H1 (cell line): ENCODE results near the gene REG4. TPM values are rescaled to one million over a fixed set of nuclear protein-coding genes. Genes with fewer than 3 reads are reported as not detected.

Experiments used
- CTCF ChIA-PET: fragments of 300-600 bp; sonication (Branson Sonifier 250); formaldehyde crosslinking; loops from one replicate; lab custom pipeline; 2021; ENCODE audit not compliant: partially characterized antibody; lab: Charles Lee
- POLR2A ChIA-PET: fragments of 300-600 bp; sonication (Branson Sonifier 250); formaldehyde crosslinking; loops from one replicate; lab custom pipeline; 2021; ENCODE audit warnings: inconsistent platforms; ENCODE audit not compliant: partially characterized antibody; lab: Charles Lee
- DNase-seq, 2 experiments: peaks; one replicate each; pipeline versions ENCODE4 v3.0.0 to v3.0.0-alpha.2; 2010 to 2022; ENCODE audit warnings: low spot score in 2 of 2, low read depth in 1 of 2, mixed read lengths in 1 of 2
- FAIRE-seq: peaks from 2 replicates; lab custom pipeline; 2011; peaks lifted over from hg19 to GRCh38; lab: Jason Lieb, UNC
- H2AFZ ChIP-seq: 2 replicates; pipeline ENCODE4 v1.8.1; 2012; ENCODE audit warnings: low read length, inconsistent platforms
- H2AK5ac ChIP-seq: 2 replicates; pipeline ENCODE4 v1.6.1; 2013; ENCODE audit warnings: low read depth, low read length
- H2BK120ac ChIP-seq: replicated peaks from 2 replicates; pipeline ENCODE3; 2013; ENCODE audit warnings: low read depth, low read length, inconsistent platforms
- H2BK12ac ChIP-seq: 2 replicates; pipeline ENCODE4 v1.6.1; 2013; ENCODE audit warnings: low read depth, low read length
- H2BK15ac ChIP-seq: 2 replicates; pipeline ENCODE4 v1.6.1; 2013; ENCODE audit warnings: low read length
- H2BK20ac ChIP-seq: 2 replicates; pipeline ENCODE4 v1.6.1; 2013; ENCODE audit warnings: low read length
- H2BK5ac ChIP-seq: 2 replicates; pipeline ENCODE4 v1.6.1; 2013; ENCODE audit warnings: low read depth, low read length
- H3K14ac ChIP-seq: 2 replicates; pipeline ENCODE4 v1.6.1; 2013; ENCODE audit warnings: inconsistent platforms; ENCODE audit not compliant: insufficient read length
- H3K18ac ChIP-seq: 2 replicates; pipeline ENCODE4 v1.6.1; 2013; ENCODE audit warnings: low read length; ENCODE audit errors: extremely low read depth
- H3K23ac ChIP-seq: 2 replicates; pipeline ENCODE4 v1.6.1; 2013; ENCODE audit warnings: inconsistent platforms; ENCODE audit not compliant: insufficient read length
- H3K23me2 ChIP-seq: 2 replicates; pipeline ENCODE4 v1.6.1; 2013; ENCODE audit warnings: low read depth, low read length
- H3K27ac ChIP-seq: 2 replicates; pipeline ENCODE4 v1.6.1; 2011; ENCODE audit warnings: low read depth, low read length, inconsistent platforms
- H3K27me3 ChIP-seq, 4 experiments: replicated peaks in 1 of 4; 1 replicate in 1 of 4; 2 replicates in 3 of 4; pipeline versions ENCODE4 v1.6.1 to v1.8.1; 2011 to 2013; ENCODE audit warnings: low read length in 3 of 4, mild to moderate bottlenecking in 3 of 4, inconsistent platforms in 2 of 4, mixed read lengths in 2 of 4, moderate library complexity in 1 of 4; ENCODE audit not compliant: control insufficient read depth in 3 of 4, insufficient read depth in 3 of 4; ENCODE audit errors: extremely low read depth in 1 of 4
- H3K36me3 ChIP-seq, 4 experiments: 2 replicates each; pipeline versions ENCODE4 v1.6.1 to v1.8.1; 2011 to 2013; ENCODE audit warnings: mild to moderate bottlenecking in 4 of 4, low read length in 3 of 4, moderate library complexity in 2 of 4, control low read depth in 1 of 4, inconsistent platforms in 1 of 4; ENCODE audit not compliant: insufficient read depth in 4 of 4, control insufficient read depth in 2 of 4
- H3K4ac ChIP-seq: replicated peaks from 2 replicates; pipeline ENCODE3; 2013; ENCODE audit warnings: low read length, low read depth, mixed read lengths, inconsistent platforms; ENCODE audit not compliant: insufficient read length
- H3K4me1 ChIP-seq, 4 experiments: replicated peaks in 1 of 4; 1 replicate in 1 of 4; 2 replicates in 3 of 4; pipeline versions ENCODE4 v1.6.1 to v1.8.1; 2011 to 2013; ENCODE audit warnings: low read length in 3 of 4, inconsistent platforms in 2 of 4, mixed read lengths in 1 of 4; ENCODE audit not compliant: insufficient read depth in 4 of 4, control insufficient read depth in 3 of 4
- H3K4me2 ChIP-seq, 2 experiments: 2 replicates each; pipeline versions ENCODE4 v1.6.1 to v1.8.1; 2011 to 2013; ENCODE audit warnings: low read depth in 2 of 2, low read length in 2 of 2, control low read depth in 1 of 2, inconsistent platforms in 1 of 2, mild to moderate bottlenecking in 1 of 2; ENCODE audit not compliant: insufficient read depth in 1 of 2
- H3K4me3 ChIP-seq, 4 experiments: fragments of 200-600, 300-600 bp in 1 of 4; sonication (generic), shearing (Covaris generic), sonication (Bioruptor Twin) in 1 of 4; 2 replicates each; pipeline versions ENCODE4 v1.5.1 to v1.8.1; 2011 to 2016; ENCODE audit warnings: low read length in 4 of 4, low read depth in 3 of 4, control low read depth in 2 of 4, inconsistent platforms in 2 of 4, mild to moderate bottlenecking in 2 of 4, mixed read lengths in 1 of 4, moderate library complexity in 1 of 4; ENCODE audit not compliant: insufficient read depth in 2 of 4; ENCODE audit errors: extremely low read depth in 1 of 4
- H3K56ac ChIP-seq: replicated peaks from 2 replicates; pipeline ENCODE3; 2013; ENCODE audit warnings: low read depth, mild to moderate bottlenecking, mixed read lengths, low read length, inconsistent platforms; ENCODE audit not compliant: insufficient read length
- H3K79me1 ChIP-seq: 2 replicates; pipeline ENCODE4 v1.6.1; 2013; ENCODE audit warnings: low read depth, low read length, control low read depth
- H3K79me2 ChIP-seq, 2 experiments: 2 replicates each; pipeline versions ENCODE4 v1.6.1 to v1.8.1; 2012 to 2013; ENCODE audit warnings: low read length in 2 of 2, mild to moderate bottlenecking in 2 of 2, inconsistent platforms in 1 of 2; ENCODE audit not compliant: insufficient read depth in 2 of 2, control insufficient read depth in 1 of 2
- H3K9ac ChIP-seq, 4 experiments: replicated peaks in 1 of 4; 1 replicate in 1 of 4; 2 replicates in 3 of 4; pipeline versions ENCODE4 v1.6.1 to v1.8.1; 2011 to 2013; ENCODE audit warnings: low read depth in 3 of 4, low read length in 3 of 4, control low read depth in 2 of 4, mild to moderate bottlenecking in 2 of 4, moderate library complexity in 2 of 4, inconsistent platforms in 1 of 4; ENCODE audit errors: extremely low read depth in 1 of 4
- H3K9me3 ChIP-seq, 2 experiments: 2 replicates each; pipeline versions ENCODE4 v1.6.1 to v1.8.1; 2012 to 2013; ENCODE audit warnings: mild to moderate bottlenecking in 2 of 2, moderate library complexity in 2 of 2, control low read depth in 1 of 2, inconsistent platforms in 1 of 2, low read depth in 1 of 2, low read length in 1 of 2, mixed read lengths in 1 of 2; ENCODE audit not compliant: insufficient read depth in 2 of 2
- H4K20me1 ChIP-seq, 2 experiments: replicated peaks in 1 of 2; 2 replicates each; pipeline versions ENCODE3 to v1.8.1; 2011 to 2013; ENCODE audit warnings: inconsistent platforms in 2 of 2, low read length in 2 of 2, mild to moderate bottlenecking in 1 of 2; ENCODE audit not compliant: insufficient read depth in 2 of 2, control insufficient read depth in 1 of 2
- H4K5ac ChIP-seq: 2 replicates; pipeline ENCODE4 v1.6.1; 2013; ENCODE audit warnings: low read length, low read depth, mixed read lengths, inconsistent platforms; ENCODE audit not compliant: insufficient read length
- H4K8ac ChIP-seq: 2 replicates; pipeline ENCODE4 v1.8.0; 2013; ENCODE audit warnings: mild to moderate bottlenecking, moderate library complexity, low read length, inconsistent platforms; ENCODE audit not compliant: insufficient read depth; ENCODE audit errors: extremely low read depth
- H4K91ac ChIP-seq: replicated peaks from 2 replicates; pipeline ENCODE3; 2013; ENCODE audit warnings: low read length, mixed read lengths, inconsistent platforms; ENCODE audit not compliant: insufficient read length
- CBX8 ChIP-seq: fragments of 300-800, 300-1000 bp; sonication (generic); IDR thresholded peaks from 2 replicates; pipeline ENCODE4 v1.7.1; 2016; ENCODE audit warnings: low read depth, low read length, borderline replicate concordance
- CREB1 ChIP-seq: IDR thresholded peaks from 2 replicates; pipeline ENCODE4 v1.6.1; 2012; ENCODE audit warnings: inconsistent platforms
- EGR1 ChIP-seq: IDR thresholded peaks from 2 replicates; pipeline ENCODE4 v1.6.1; 2011; ENCODE audit warnings: low read depth, low read length, borderline replicate concordance
- JUND ChIP-seq: IDR thresholded peaks from 2 replicates; pipeline ENCODE4 v1.6.1; 2011; ENCODE audit warnings: mild to moderate bottlenecking, improper control_type of control experiment, low read length
- SIN3A ChIP-seq, 2 experiments: IDR thresholded peaks in 1 of 2; conservative IDR thresholded peaks in 1 of 2; 2 replicates each; pipeline ENCODE4 v1.6.1; 2011 to 2012; ENCODE audit warnings: low read length in 2 of 2, improper control_type of control experiment in 1 of 2, low read depth in 1 of 2, mild to moderate bottlenecking in 1 of 2
- SP2 ChIP-seq: IDR thresholded peaks from 2 replicates; pipeline ENCODE4 v1.6.1; 2012; ENCODE audit warnings: mild to moderate bottlenecking, low read length, inconsistent platforms
- TCF12 ChIP-seq: IDR thresholded peaks from 2 replicates; pipeline ENCODE4 v1.6.1; 2011; ENCODE audit warnings: low read depth, mild to moderate bottlenecking, low read length
- WGBS, 2 experiments: shearing (Covaris generic) in 1 of 2; methylation state at CpG; one replicate each; pipeline versions ENCODE4 v1.1.6 to v1.1.7; 2013 to 2015; ENCODE audit warnings: low lambda C conversion rate in 2 of 2, mixed read lengths in 2 of 2, inconsistent platforms in 1 of 2, low coverage in 1 of 2, missing lambda C conversion rate in 1 of 2; ENCODE audit not compliant: insufficient replicate concordance in 2 of 2, insufficient coverage in 1 of 2, insufficient read length in 1 of 2; ENCODE audit errors: extremely low coverage in 1 of 2, missing lambda C conversion rate in 1 of 2; 5-methylcytosine and 5-hydroxymethylcytosine counted together
- polyA plus RNA-seq, 7 experiments: library from polyadenylated mRNA; depleted of rRNA in 3 of 7; stranded (reverse) in 5 of 7; unstranded in 2 of 7; fragments of >200 nt in 5 of 7; fragments of 200-250 nt in 2 of 7; gene quantifications; 1 replicate in 5 of 7; 2 replicates in 1 of 7; 4 replicates in 1 of 7; pipeline versions ENCODE4 v1.2.1 to v1.2.3, GENCODE V29; 2011 to 2013; ENCODE audit warnings: missing spikeins in 2 of 7, mixed read lengths in 2 of 7
- total RNA-seq: library from RNA; stranded (reverse); fragmentation: NEBNext Ultra II Directional; extraction: Animal tissue kit (Norgen Biotek cat#: 25700); gene quantifications from 2 replicates; pipeline ENCODE4 v1.2.1, GENCODE V29; 2021

The REG4 gene
- total and polyA plus RNA-seq, 2 of the 8 experiments (the other 6 are each of a cell fraction or from before 2014, with no cell fraction given), result not detected

GRCh38 chr1:119747451-119747850 lies 63.8 kb downstream of the REG4 start:
- no peak overlapping the region for H3K27ac ChIP-seq
- POLR2A ChIA-PET, result interaction anchor here (2.1 to 30.7 kb wide), 7 partner anchors 9 to 99 kb away, joined by 6 to 425 read pairs (median 7); partner anchors contain the start of genes HMGCS2, PHGDH and ZNF697

More at GRCh38 chr1:119747451-119747850, 63.8 kb downstream of the REG4 start:
- Histone ChIP-seq H4K5ac (no peak overlapping the region), H3K18ac (no peak overlapping the region), H2AFZ (no peak overlapping the region), H3K56ac (no peak overlapping the region), H4K20me1 (peaks cover 0 to 8% of the 10 kb centered on the region in 2 experiments), H3K4me2 (no peak overlapping the region), H3K79me1 (no peaks in the 10 kb centered on the region), H4K91ac (no peak overlapping the region), H3K14ac (no peak overlapping the region)
- DNase-seq, result no peak
- TF ChIP-seq SP2 (no peak), CREB1 (no peak), SIN3A (conservative IDR thresholded peaks at IDR 0.05 in 1 of 2, IDR thresholded peaks at IDR 0.05 in 1 of 2; ENCODE audit: low read depth in 1 of 2, low read length in 2 of 2) (no peak), TCF12 (no peak), JUND (no peak), CBX8 (no peak), EGR1 (no peak)
- TF ChIP-seq, all 59 proteins: peak for 0
- no peak overlapping the region for H2BK120ac ChIP-seq
- H3K79me2 ChIP-seq, result no peaks in the 10 kb centered on the region
- peaks cover 8 to 24% (median 10%) of the 10 kb centered on the region in 4 experiments; a peak in 6 of 8 replicates for H3K36me3 ChIP-seq
- H3K9me3 ChIP-seq, result no peaks in the 10 kb centered on the region
- H2BK20ac ChIP-seq, result no peak overlapping the region
- no peaks in the 10 kb centered on the region for H3K23me2 ChIP-seq
- no peak overlapping the region for H4K8ac ChIP-seq
- no peak for FAIRE-seq
- no peak overlapping the region for H3K4me3 ChIP-seq
- H2BK5ac ChIP-seq, result no peak overlapping the region
- no peaks in the 10 kb centered on the region for H3K27me3 ChIP-seq
- peak overlapping the region; percentile 61; the same call in 1 of the 2 replicates for H2BK15ac ChIP-seq
- no peak overlapping the region for H2AK5ac ChIP-seq
- H3K9ac ChIP-seq, result no peak overlapping the region
- H3K4ac ChIP-seq, result no peak overlapping the region
- WGBS, 2 experiments, result 100% methylated on average over 1 of the region's 3 CpGs; no CpG with 5 or more reads in 1 of the 2 experiments
- peaks cover 0 to 8% (median 5%) of the 10 kb centered on the region in 4 experiments; a peak in 2 of 7 replicates for H3K4me1 ChIP-seq
- CTCF ChIA-PET, result interaction anchor here (0.8 to 10.1 kb wide), 13 partner anchors 9 to 221 kb away, joined by 3 to 132 read pairs (median 6); no protein-coding TSS in a partner anchor
- H2BK12ac ChIP-seq, result no peak overlapping the region
- no peak overlapping the region for H3K23ac ChIP-seq
